HG03354 (cell line): ENCODE data around the gene CCDC192.

Experiments used
- ATAC-seq: cut with Tn5 transposase; IDR thresholded peaks from one replicate; pipeline ENCODE4 v1.9.1; 2021; ENCODE audit warnings: mild to moderate bottlenecking; ENCODE audit not compliant: unreplicated experiment, poor library complexity, severe bottlenecking

The CCDC192 gene

DNA sequence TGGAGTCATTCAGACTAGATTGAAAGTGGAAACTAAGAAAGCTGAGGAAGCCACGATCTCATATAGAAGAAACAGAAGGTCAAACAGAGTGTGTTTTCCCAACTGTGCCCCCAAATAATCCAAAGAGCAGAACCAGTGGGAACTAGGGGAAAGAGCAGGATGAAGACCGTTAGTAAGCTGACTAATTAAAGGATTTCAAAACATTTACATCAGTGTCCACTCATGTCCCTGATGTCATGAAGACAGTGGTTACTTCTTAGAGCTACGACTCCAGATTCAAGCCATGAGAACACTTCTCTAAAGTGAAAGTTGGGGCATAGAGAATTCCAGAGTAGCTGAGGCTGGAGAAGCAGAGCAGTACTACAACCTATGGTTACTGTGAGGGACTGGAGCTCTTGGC is 260.7 kb downstream of the CCDC192 start:
- ATAC-seq = no peak

DNA sequence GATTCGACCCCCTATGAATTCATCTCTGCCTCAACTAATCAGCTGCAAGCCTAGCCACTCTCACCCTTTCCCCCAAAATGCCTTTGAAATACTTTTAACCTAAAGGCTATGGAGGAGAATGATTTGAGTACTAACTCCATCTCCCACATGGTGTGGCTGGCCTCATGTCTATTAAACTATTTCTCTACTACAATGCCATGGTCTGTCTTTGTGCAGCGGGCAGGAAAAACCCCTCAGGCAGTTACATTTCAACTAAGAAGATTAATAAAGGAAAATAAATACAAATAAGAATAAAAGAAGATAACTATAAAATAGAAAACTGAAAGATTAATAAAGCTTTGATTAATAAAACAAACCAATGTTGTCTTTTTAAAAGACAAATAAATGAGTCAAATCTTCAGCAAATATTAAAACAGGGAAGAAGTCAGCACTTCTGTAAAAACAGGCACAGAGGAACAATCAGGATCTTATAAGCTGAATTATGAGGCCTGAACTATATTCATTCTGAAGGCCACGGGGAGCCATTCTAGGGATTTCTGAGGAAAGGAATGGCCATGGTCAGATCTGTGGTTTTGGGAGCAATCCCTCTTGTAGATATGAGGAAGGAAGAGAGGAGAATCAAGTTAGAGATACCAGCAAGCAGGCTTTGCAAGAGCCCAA is 264.3 kb downstream of the CCDC192 start:
- no peak for ATAC-seq

DNA sequence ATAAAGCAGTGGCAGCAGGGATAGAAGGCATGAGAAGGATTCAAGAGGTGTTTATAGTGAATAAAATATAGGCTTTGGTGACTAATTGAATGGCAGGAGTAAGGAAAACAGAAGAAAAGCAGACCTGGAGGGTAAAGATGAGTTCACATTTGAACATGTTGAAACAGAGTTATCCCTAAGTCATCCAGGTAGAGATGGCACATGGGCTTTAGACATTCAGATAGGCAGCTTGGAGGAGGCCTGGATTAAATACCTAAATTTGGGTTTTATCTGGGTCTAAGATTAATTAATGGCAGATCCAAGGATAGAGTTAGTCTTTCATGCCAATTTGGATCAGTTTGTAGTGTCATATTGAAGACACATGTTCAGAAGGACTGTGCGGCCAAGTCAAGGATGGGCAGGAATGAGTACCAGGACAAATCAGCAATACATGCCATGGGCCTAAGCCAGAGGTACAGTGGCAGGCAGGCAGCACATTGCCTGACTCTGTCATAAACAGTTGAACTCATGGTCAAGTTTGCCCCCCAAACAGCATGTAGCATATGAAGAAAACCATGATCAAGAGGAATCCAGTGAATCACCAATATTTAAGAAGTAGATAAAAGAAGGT is 264.9 kb downstream of the CCDC192 start:
- ATAC-seq = no peak

- no peak for ATAC-seq
Observed at GRCh38 chr5:127969002-127969401, 265.8 kb downstream of the CCDC192 start.

DNA sequence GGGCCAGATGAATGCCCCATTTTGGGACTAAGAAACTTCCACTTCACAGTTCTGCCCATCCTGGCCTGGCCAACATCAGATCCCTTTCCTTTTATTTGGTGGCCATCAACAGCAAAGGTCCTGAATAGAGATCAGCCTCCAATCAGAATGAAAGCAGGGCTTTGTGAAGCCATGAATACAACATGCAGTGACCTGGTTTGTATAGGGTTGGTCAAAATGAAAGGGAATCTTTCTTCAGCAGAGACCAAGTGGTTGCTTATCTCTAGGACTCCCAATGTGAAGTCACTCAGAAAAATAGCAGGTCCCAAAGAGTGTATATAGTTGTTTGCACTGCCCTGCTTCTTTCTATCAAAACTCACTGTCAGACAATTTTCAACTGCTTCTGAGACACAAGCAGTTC is 266.5 kb downstream of the CCDC192 start:
- no peak for ATAC-seq

DNA sequence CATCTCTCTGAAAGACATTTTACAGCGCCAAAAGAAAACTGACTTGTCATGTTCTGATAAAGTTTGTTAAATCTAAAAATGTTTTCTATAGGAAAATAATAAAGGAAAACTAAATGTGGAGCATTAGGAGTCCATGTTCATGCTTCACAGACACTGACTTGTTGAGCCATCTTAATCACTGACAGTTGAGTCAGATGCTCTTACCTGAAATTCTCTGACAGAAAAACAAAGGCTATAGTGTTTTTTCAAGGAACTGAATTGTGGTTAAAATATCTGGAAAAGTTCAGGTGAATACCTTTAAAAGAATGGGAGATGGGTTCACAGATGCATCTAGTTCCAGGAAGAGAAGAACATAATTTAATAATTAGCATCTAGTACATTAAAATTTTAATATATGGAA is 266.9 kb downstream of the CCDC192 start:
- ATAC-seq = no peak

DNA sequence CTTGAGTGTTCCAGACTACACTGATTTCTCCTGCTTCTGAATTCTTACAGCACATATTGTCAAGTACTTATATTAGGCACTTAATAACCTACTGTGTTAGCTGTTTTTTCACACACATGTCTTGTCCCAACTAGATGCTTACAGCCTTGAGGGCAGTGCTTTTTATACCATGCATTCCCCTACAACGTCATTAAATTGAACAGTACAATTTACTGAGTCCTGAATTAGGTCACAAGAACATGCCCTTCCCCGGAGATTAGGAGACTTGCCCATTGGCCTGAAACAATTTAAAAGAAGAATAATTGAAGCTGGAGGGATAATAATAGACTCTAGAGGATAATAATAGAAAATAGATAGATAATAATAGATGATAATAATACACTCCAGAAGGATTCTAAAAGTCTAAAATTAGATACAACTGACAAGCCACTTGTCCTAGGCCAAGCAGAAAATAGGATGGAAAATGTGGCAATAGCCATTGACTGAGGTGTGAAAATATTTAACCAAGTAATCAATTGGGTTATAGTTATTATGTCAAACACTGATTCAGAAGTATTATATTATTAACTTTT is 267.7 kb downstream of the CCDC192 start:
- ATAC-seq = no peak

- no peak for ATAC-seq
Observed at GRCh38 chr5:127975961-127976360, 272.8 kb downstream of the CCDC192 start.

GRCh38 chr5:127976525-127976924 is 273.3 kb downstream of the CCDC192 start:
- no peak for ATAC-seq

- no peak for ATAC-seq
Observed at GRCh38 chr5:127976991-127977717, 274.0 kb downstream of the CCDC192 start.

DNA sequence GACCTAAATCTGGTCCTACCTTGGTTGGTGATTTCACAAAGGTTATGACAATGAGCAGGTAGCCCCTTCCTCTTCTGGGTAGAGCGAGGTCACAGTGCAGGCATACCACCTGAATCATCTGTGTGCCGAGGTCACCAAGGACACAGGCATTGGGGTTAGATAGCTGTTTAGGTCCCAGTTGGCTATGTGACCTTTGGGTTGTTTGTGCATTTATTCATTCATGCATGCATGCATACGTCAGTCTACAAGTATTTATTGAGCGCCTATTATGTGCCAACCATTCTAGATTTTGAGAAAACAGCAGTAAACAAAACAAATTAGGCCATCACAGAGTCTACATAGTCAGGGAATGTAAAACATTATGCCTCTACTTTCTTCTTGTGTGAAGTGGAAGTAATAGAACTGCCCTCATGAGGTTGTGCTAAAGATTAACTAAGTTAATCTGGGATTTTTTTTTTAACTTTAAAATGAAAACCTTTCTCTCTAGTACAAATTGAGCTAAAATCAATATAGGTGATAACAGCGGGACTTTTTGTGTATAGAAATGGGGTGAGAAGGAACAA is 275.6 kb downstream of the CCDC192 start:
- no peak for ATAC-seq

DNA sequence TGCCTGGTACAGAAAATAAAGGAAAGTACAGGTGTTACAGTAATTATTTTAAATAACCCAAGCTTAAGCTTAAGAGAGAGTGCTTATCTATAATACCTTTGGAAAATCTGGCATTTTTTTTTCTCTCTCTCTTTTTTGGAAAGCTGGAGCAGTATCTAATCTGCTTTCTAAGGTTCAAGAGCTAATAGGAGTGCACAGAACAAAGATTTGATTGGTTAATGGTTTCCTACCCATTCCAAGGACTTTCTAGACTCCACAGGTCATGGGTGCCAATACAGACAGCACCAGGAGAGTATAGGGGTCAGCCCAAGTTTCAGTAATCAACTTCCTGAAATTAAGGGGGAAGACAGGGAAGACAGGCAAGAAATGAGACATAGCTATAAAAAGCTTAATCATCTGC is 276.3 kb downstream of the CCDC192 start:
- ATAC-seq = no peak

GRCh38 chr5:127980843-127981242 is 277.7 kb downstream of the CCDC192 start:
- ATAC-seq = no peak

DNA sequence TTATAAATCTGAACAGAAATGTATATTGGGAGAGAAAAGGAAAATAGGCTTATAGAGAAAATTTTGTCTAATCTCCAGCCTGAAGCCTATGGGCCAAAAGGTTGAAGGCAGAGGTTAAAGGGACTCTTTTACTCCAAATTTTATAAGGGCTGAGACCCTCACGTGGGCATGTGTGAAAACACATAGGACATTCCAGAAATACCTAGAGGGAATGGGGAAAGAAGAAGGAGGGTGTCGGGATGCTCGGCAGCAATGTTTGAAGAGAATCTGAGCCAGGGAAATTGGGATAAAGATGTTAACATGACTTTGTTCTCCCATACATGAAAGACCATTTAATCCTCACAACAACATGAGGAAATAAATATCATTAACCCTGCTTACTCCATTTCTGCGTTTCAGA is 278.3 kb downstream of the CCDC192 start:
- no peak for ATAC-seq

DNA sequence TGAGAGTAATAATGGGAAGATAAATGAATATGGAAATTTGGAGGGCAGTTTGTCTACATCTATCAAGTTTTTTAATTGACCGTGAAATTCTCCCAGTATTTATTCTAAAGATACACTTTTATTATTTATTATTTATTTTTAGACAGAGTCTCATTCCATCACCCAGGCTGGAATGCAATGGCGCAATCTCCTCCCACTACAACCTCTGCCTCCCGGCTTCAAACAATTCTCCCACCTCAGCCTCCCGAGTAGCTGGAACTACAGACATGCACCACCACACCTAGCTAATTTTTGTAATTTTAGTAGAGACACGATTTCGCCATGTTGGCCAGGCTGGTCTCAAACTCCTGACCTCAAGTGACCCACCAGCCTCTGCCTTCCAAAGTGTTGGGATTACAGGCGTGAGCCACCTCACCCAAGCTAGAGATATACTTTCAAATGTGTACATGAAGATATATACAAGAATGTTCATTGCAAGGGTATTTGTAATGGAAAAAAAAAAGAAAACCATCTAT is 282.7 kb downstream of the CCDC192 start:
- no peak for ATAC-seq

- ATAC-seq = no peak
Observed at GRCh38 chr5:127987354-127988145, 284.4 kb downstream of the CCDC192 start.

GRCh38 chr5:127988146-127988760 is 285.1 kb downstream of the CCDC192 start:
- ATAC-seq = no peak
